OCI-LY1 (cell line): ENCODE results near the gene MAT2A.
"Not testable (repeated sequence)": the region's sequence is repeated elsewhere in the genome, so short reads cannot be mapped to it uniquely, and the experiment has no call there.

Source experiments
- CTCF ChIP-seq: fragments of 200-600 bp; sonication (generic), shearing (Covaris generic); IDR thresholded peaks from 2 replicates; pipeline ENCODE4 v1.5.1; 2017; ENCODE audit warnings: mild to moderate bottlenecking, antibody characterized with exemption, low read length, moderate library complexity, mixed read lengths
- EZH2 ChIP-seq: fragments of 200-600 bp; sonication (generic), shearing (Covaris generic); IDR thresholded peaks from 2 replicates; pipeline ENCODE4 v1.8.0; 2017; ENCODE audit warnings: borderline replicate concordance, mixed run types, mild to moderate bottlenecking, antibody characterized with exemption, low read length, moderate library complexity, mixed read lengths

- not testable (repeated sequence) for TF ChIP-seq CTCF, EZH2
These were observed 21.4 kb downstream of the MAT2A start for GRCh38 chr2:85560403-85560726.
